ENCODE results near the gene ARHGEF25. TPM values are rescaled to one million over a fixed set of nuclear protein-coding genes. Genes with fewer than 3 reads are reported as not detected.

Gene ARHGEF25
- total RNA-seq, 1 donor from 2014 or later: 16.8 TPM

DNA sequence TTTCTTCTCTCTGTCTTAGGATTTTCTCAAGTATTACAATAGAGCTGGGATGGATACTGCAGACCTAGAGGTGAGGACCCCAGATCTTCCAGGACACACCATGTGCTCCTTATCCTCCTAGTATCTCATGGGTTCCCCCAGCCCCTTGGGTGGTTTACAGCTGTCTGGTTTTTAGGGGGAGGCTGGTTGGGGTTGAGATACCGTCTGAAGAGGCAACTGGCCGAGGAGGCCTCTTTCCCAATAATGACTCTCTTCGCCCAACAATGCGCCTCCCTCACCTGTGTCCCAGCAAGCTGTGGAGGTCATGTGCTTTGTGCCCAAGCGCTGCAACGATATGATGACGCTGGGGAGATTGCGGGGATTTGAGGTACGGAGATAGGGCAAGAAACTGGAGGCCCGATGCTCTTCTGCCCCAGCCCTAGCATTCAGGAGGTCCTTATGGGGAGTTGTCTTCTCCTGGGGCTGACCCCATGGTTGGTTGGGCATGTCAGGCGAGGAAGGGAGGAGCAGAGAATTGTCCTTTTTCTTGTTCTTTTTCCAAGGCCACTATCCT is 3.8 kb downstream of the ARHGEF25 start:
- H3K4me1 Mint-ChIP-seq (ENCODE audit: low read depth, unreplicated experiment): peaks cover 8% of the 10 kb centered on the region
- H3K4me2 ChIP-seq (ENCODE audit: low read length): no peak overlapping the region
- FAIRE-seq (no peak), DNase-seq (ENCODE audit: low read depth) (no peak)
- no peak overlapping the region for H3K4me3 ChIP-seq (ENCODE audit: insufficient read depth, low read depth, low read length)
- H3K9ac ChIP-seq (ENCODE audit: low read length): no peak overlapping the region
- peaks cover 51% of the 10 kb centered on the region for H3K27me3 Mint-ChIP-seq (ENCODE audit: low read depth, unreplicated experiment)
- no peaks in the 10 kb centered on the region for H3K9me3 ChIP-seq (ENCODE audit: insufficient read depth, low read depth, low read length)
- H3K4me3 Mint-ChIP-seq (ENCODE audit: unreplicated experiment): peak overlapping the region; percentile 40
- H3K36me3 Mint-ChIP-seq (ENCODE audit: low read depth, unreplicated experiment): peaks cover 50% of the 10 kb centered on the region
- no peaks in the 10 kb centered on the region for H3K79me2 ChIP-seq (ENCODE audit: insufficient read depth, low read length)
- H3K36me3 ChIP-seq (ENCODE audit: insufficient read depth, low read length): no peaks in the 10 kb centered on the region
- H3K4me1 ChIP-seq (ENCODE audit: insufficient read depth, low read length): peaks cover 14% of the 10 kb centered on the region
- peaks cover 11% of the 10 kb centered on the region for H3K27me3 ChIP-seq (ENCODE audit: insufficient read depth, low read length)
- H3K9me3 Mint-ChIP-seq (ENCODE audit: unreplicated experiment): no peaks in the 10 kb centered on the region
- H3K27ac ChIP-seq (ENCODE audit: low read depth, low read length): no peak overlapping the region
- TF ChIP-seq, protein P1, sequence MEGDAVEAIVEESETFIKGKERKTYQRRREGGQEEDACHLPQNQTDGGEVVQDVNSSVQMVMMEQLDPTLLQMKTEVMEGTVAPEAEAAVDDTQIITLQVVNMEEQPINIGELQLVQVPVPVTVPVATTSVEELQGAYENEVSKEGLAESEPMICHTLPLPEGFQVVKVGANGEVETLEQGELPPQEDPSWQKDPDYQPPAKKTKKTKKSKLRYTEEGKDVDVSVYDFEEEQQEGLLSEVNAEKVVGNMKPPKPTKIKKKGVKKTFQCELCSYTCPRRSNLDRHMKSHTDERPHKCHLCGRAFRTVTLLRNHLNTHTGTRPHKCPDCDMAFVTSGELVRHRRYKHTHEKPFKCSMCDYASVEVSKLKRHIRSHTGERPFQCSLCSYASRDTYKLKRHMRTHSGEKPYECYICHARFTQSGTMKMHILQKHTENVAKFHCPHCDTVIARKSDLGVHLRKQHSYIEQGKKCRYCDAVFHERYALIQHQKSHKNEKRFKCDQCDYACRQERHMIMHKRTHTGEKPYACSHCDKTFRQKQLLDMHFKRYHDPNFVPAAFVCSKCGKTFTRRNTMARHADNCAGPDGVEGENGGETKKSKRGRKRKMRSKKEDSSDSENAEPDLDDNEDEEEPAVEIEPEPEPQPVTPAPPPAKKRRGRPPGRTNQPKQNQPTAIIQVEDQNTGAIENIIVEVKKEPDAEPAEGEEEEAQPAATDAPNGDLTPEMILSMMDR (IDR thresholded peaks at IDR 0.05; ENCODE audit: insufficient read depth, low read depth, low read length): no peak
- TF ChIP-seq EZH2 (IDR thresholded peaks at IDR 0.05; ENCODE audit: insufficient read depth, low read length): no peak
- H3K27ac Mint-ChIP-seq (ENCODE audit: unreplicated experiment): peak overlapping the region; percentile 77
- H2AFZ ChIP-seq (ENCODE audit: low read depth, low read length): no peak overlapping the region
- H4K20me1 ChIP-seq (ENCODE audit: insufficient read depth, low read length): peaks cover 7% of the 10 kb centered on the region

DNA sequence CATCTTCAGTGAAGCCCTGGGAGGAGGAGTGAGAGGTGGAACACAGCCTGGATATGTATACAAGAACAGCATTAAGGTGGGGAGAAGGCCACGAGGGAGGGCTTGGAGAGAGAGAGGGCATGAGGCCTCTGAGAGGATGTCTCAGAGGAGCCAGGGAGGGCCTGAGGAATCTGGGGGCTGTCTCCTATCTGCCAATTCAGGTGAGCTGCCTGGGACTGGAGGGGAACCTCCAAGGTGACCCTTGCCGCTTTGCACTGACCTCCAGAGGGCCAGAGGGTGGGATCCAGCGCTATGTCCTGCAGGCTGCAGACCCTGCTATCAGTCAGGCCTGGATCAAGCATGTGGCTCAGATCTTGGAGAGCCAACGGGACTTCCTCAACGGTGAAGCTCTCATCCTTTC is 4.4 kb downstream of the ARHGEF25 start:
- H3K9me3 ChIP-seq (ENCODE audit: insufficient read depth, low read depth, low read length): no peaks in the 10 kb centered on the region
- no peak overlapping the region for H3K4me3 Mint-ChIP-seq (ENCODE audit: unreplicated experiment)
- H3K27me3 Mint-ChIP-seq (ENCODE audit: low read depth, unreplicated experiment): peaks cover 55% of the 10 kb centered on the region
- H3K27me3 ChIP-seq (ENCODE audit: insufficient read depth, low read length): peaks cover 17% of the 10 kb centered on the region
- H3K4me3 ChIP-seq (ENCODE audit: insufficient read depth, low read depth, low read length): no peak overlapping the region
- no peak overlapping the region for H3K27ac ChIP-seq (ENCODE audit: low read depth, low read length)
- H3K4me1 ChIP-seq (ENCODE audit: insufficient read depth, low read length): peaks cover 10% of the 10 kb centered on the region
- no peak for DNase-seq (ENCODE audit: low read depth)
- H3K9me3 Mint-ChIP-seq (ENCODE audit: unreplicated experiment): peaks cover under 1% of the 10 kb centered on the region
- H3K79me2 ChIP-seq (ENCODE audit: insufficient read depth, low read length): no peaks in the 10 kb centered on the region
- peaks cover 13% of the 10 kb centered on the region for H4K20me1 ChIP-seq (ENCODE audit: insufficient read depth, low read length)
- no peak overlapping the region for H3K9ac ChIP-seq (ENCODE audit: low read length)
- H3K4me2 ChIP-seq (ENCODE audit: low read length): no peak overlapping the region
- H2AFZ ChIP-seq (ENCODE audit: low read depth, low read length): no peak overlapping the region
- H3K36me3 ChIP-seq (ENCODE audit: insufficient read depth, low read length): no peaks in the 10 kb centered on the region
- peak overlapping the region; percentile 77 for H3K27ac Mint-ChIP-seq (ENCODE audit: unreplicated experiment)
- peaks cover 5% of the 10 kb centered on the region for H3K4me1 Mint-ChIP-seq (ENCODE audit: low read depth, unreplicated experiment)
- peaks cover 55% of the 10 kb centered on the region for H3K36me3 Mint-ChIP-seq (ENCODE audit: low read depth, unreplicated experiment)
- no peak for FAIRE-seq
- TF ChIP-seq, protein P1 (IDR thresholded peaks at IDR 0.05; ENCODE audit: insufficient read depth, low read depth, low read length): no peak
- no peak for TF ChIP-seq EZH2 (IDR thresholded peaks at IDR 0.05; ENCODE audit: insufficient read depth, low read length)

DNA sequence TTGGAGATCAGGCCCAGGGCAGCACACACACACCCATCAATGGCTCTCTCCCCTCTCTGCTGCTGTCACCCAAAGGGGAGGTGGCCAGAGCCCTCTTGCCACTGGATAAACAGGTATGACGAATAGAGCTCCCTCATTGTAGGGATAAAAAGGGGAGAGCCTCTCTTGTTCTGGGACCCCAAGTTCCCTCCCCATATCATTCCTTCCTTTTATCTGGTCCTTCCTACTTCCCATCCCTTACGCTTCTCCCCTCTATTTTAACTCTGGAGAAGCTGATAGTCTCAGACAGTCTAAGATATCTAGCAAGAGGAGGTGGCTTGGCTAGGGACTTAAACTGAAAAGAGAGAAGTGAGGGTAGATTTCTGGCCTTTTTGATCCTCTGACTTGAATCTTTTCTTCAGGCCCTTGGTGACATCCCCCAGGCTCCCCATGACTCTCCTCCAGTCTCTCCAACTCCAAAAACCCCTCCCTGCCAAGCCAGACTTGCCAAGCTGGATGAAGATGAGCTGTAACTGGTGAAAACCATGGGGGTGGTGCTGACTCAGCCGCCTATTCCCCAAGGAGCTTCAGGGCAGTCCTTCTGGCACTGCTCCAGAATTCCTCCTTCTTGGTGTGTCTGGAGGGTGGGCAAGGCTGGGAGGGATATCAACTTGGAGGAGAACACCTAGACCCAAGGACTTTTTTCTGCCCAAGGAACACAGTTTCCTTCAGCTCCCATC is 5.3 kb downstream of the ARHGEF25 start:
- Histone ChIP-seq H3K27ac (ENCODE audit: low read depth, low read length) (no peak overlapping the region), H3K36me3 (ENCODE audit: insufficient read depth, low read length) (no peaks in the 10 kb centered on the region), H4K20me1 (ENCODE audit: insufficient read depth, low read length) (peaks cover 15% of the 10 kb centered on the region), H3K4me3 (ENCODE audit: insufficient read depth, low read depth, low read length) (no peak overlapping the region), H3K9me3 (ENCODE audit: insufficient read depth, low read depth, low read length) (no peaks in the 10 kb centered on the region), H3K4me2 (ENCODE audit: low read length) (no peak overlapping the region), H3K4me1 (ENCODE audit: insufficient read depth, low read length) (peaks cover 12% of the 10 kb centered on the region), H3K9ac (ENCODE audit: low read length) (no peak overlapping the region), H2AFZ (ENCODE audit: low read depth, low read length) (no peak overlapping the region), H3K27me3 (ENCODE audit: insufficient read depth, low read length) (peaks cover 26% of the 10 kb centered on the region), H3K79me2 (ENCODE audit: insufficient read depth, low read length) (no peaks in the 10 kb centered on the region)
- peaks cover 64% of the 10 kb centered on the region for H3K27me3 Mint-ChIP-seq (ENCODE audit: low read depth, unreplicated experiment)
- H3K27ac Mint-ChIP-seq (ENCODE audit: unreplicated experiment): peak overlapping the region; percentile 5
- peaks cover 2% of the 10 kb centered on the region for H3K9me3 Mint-ChIP-seq (ENCODE audit: unreplicated experiment)
- no peak overlapping the region for H3K4me3 Mint-ChIP-seq (ENCODE audit: unreplicated experiment)
- TF ChIP-seq, protein P1 (IDR thresholded peaks at IDR 0.05; ENCODE audit: insufficient read depth, low read depth, low read length): no peak
- no peak for TF ChIP-seq EZH2 (IDR thresholded peaks at IDR 0.05; ENCODE audit: insufficient read depth, low read length)
- peaks cover 8% of the 10 kb centered on the region for H3K4me1 Mint-ChIP-seq (ENCODE audit: low read depth, unreplicated experiment)
- DNase-seq (ENCODE audit: low read depth) (no peak), FAIRE-seq (no peak)
- peaks cover 56% of the 10 kb centered on the region for H3K36me3 Mint-ChIP-seq (ENCODE audit: low read depth, unreplicated experiment)
